B cell (primary cell): ENCODE results near the gene SARM1. TPM values are rescaled to one million over a fixed set of nuclear protein-coding genes. Genes with fewer than 3 reads are reported as not detected.

ENCODE experiments used
- ATAC-seq: fragments of 200-7000 bp; cut with Tn5 transposase; one replicate; pipeline ENCODE4 v1.10.0; 2021; ENCODE audit warnings: low read depth, mild to moderate bottlenecking, moderate number of reproducible peaks, moderate library complexity
- CTCF ChIA-PET: fragments of 350-600 bp; sonication (Branson Sonifier 250); formaldehyde crosslinking; loops from one replicate; lab custom pipeline; 2021; ENCODE audit warnings: antibody characterized with exemption, inconsistent platforms; lab: Charles Lee
- POLR2A ChIA-PET: fragments of 350-600 bp; sonication (Branson Sonifier 250); formaldehyde crosslinking; loops from one replicate; lab custom pipeline; 2021; ENCODE audit warnings: antibody characterized with exemption; lab: Charles Lee
- DNase-seq: peaks from one replicate; pipeline ENCODE4 v3.0.0; 2013
- H2AFZ ChIP-seq: 2 replicates; pipeline ENCODE4 v1.6.1; 2012; ENCODE audit warnings: mild to moderate bottlenecking, low read depth, low read length; ENCODE audit not compliant: insufficient read depth, poor library complexity, severe bottlenecking
- H3K27ac ChIP-seq, 2 donors: 1 replicate in 1 of 2; 2 replicates in 1 of 2; pipeline ENCODE4 v1.5.1; 2012 to 2013; ENCODE audit warnings: low read length in 2 of 2, mild to moderate bottlenecking in 2 of 2, moderate library complexity in 1 of 2
- H3K27me3 ChIP-seq, 4 experiments: fragments of 200-600 bp in 1 of 4; sonication (generic) in 1 of 4; replicated peaks in 1 of 4; 1 replicate in 2 of 4; 2 replicates in 2 of 4; pipeline versions ENCODE4 v1.6.1 to v1.7.0; 2013 to 2016; ENCODE audit warnings: low read length in 3 of 4, mild to moderate bottlenecking in 2 of 4, mixed read lengths in 1 of 4, moderate library complexity in 1 of 4; ENCODE audit not compliant: insufficient read depth in 4 of 4, control insufficient read depth in 3 of 4; ENCODE audit errors: control extremely low read depth in 1 of 4
- H3K36me3 ChIP-seq, 2 experiments: replicated peaks in 1 of 2; 1 replicate in 1 of 2; 2 replicates in 1 of 2; pipeline versions ENCODE4 v1.6.1 to v1.7.1; 2013; ENCODE audit warnings: low read length in 1 of 2; ENCODE audit not compliant: insufficient read depth in 2 of 2, control insufficient read depth in 1 of 2; ENCODE audit errors: control extremely low read depth in 1 of 2, extremely low read depth in 1 of 2
- H3K4me1 ChIP-seq, 2 donors: fragments of 200-600 bp in 1 of 2; sonication (generic) in 1 of 2; 1 replicate in 1 of 2; 2 replicates in 1 of 2; pipeline versions ENCODE4 v1.5.1 to v1.6.1; 2013 to 2017; ENCODE audit warnings: low read length in 2 of 2; ENCODE audit not compliant: control insufficient read depth in 2 of 2, insufficient read depth in 2 of 2
- H3K4me2 ChIP-seq: replicated peaks from 2 replicates; pipeline ENCODE3; 2012; ENCODE audit warnings: mild to moderate bottlenecking, low read depth, low read length; ENCODE audit not compliant: poor library complexity, severe bottlenecking
- H3K4me3 ChIP-seq, 5 experiments: fragments of 200-600 bp in 1 of 5; sonication (generic) in 1 of 5; 1 replicate in 3 of 5; 2 replicates in 2 of 5; pipeline versions ENCODE4 v1.5.1 to v1.7.0; 2011 to 2016; ENCODE audit warnings: low read length in 4 of 5, mild to moderate bottlenecking in 4 of 5, low read depth in 2 of 5, control low read depth in 1 of 5, moderate library complexity in 1 of 5; ENCODE audit not compliant: insufficient read depth in 1 of 5; ENCODE audit errors: control extremely low read depth in 1 of 5, extremely low read depth in 1 of 5
- H3K79me2 ChIP-seq: fragments of 200-600 bp; sonication (generic); one replicate; pipeline ENCODE4 v1.6.0; 2016; ENCODE audit warnings: low read length; ENCODE audit not compliant: control insufficient read depth, insufficient read depth
- H3K9ac ChIP-seq: fragments of 200-600 bp; sonication (generic); 2 replicates; pipeline ENCODE4 v1.6.1; 2017; ENCODE audit warnings: mild to moderate bottlenecking, low read length, moderate library complexity
- H3K9me3 ChIP-seq, 3 donors: one replicate each; pipeline versions ENCODE4 v1.6.1 to v1.7.1; 2013; ENCODE audit warnings: low read length in 2 of 3; ENCODE audit not compliant: control insufficient read depth in 2 of 3, insufficient read depth in 1 of 3; ENCODE audit errors: control extremely low read depth in 1 of 3
- H4K20me1 ChIP-seq: 2 replicates; pipeline ENCODE4 v1.6.0; 2012; ENCODE audit warnings: mild to moderate bottlenecking, low read length; ENCODE audit not compliant: insufficient read depth, control insufficient read depth, poor library complexity, severe bottlenecking
- H3K27ac Mint-ChIP-seq: one replicate; pipeline ENCODE4 v1.8.0; 2021; ENCODE audit warnings: mixed read lengths
- H3K27me3 Mint-ChIP-seq: one replicate; pipeline ENCODE4 v1.8.0; 2021; ENCODE audit warnings: mixed read lengths
- H3K4me1 Mint-ChIP-seq: one replicate; pipeline ENCODE4 v1.8.0; 2021; ENCODE audit warnings: mixed read lengths
- H3K4me3 Mint-ChIP-seq: one replicate; pipeline ENCODE4 v1.8.0; 2021; ENCODE audit warnings: mixed read lengths
- H3K9me3 Mint-ChIP-seq: one replicate; pipeline ENCODE4 v1.8.0; 2022; ENCODE audit warnings: mixed read lengths; ENCODE audit not compliant: insufficient read depth
- CTCF ChIP-seq: fragments of 200-600 bp; IDR thresholded peaks from one replicate; pipeline ENCODE4 v1.8.0; 2022; ENCODE audit warnings: antibody characterized with exemption, mild to moderate bottlenecking
- EZH2 ChIP-seq: IDR thresholded peaks from 2 replicates; pipeline ENCODE4 v1.6.1; 2012; ENCODE audit warnings: borderline replicate concordance, low read depth, mild to moderate bottlenecking, moderate library complexity, low read length; ENCODE audit not compliant: insufficient read depth, poor library complexity, severe bottlenecking
- WGBS: methylation state at CpG from one replicate; pipeline ENCODE4 v1.1.5; 2013; ENCODE audit warnings: missing lambda C conversion rate; ENCODE audit not compliant: insufficient coverage; 5-methylcytosine and 5-hydroxymethylcytosine counted together
- intact Hi-C: fragments of 100-400 bp; cut with micrococcal nuclease; formaldehyde crosslinking; loops from one replicate; pipeline ENCODE4 v1.10.0; 2022
- polyA plus RNA-seq: library from polyadenylated mRNA; depleted of rRNA; stranded (reverse); fragments of >200 nt; gene quantifications from 2 replicates; pipeline ENCODE4 v1.2.3, GENCODE V29; 2012
- total RNA-seq, 2 donors: library from RNA; stranded (reverse); fragments of 120-200 nt in 1 of 2; gene quantifications; 1 replicate in 1 of 2; 2 replicates in 1 of 2; pipeline versions ENCODE4 v1.2.3 to v1.2.4, GENCODE V29; 2013 to 2022

The SARM1 gene
- total and polyA plus RNA-seq, 2 donors (not counting 1 experiment from before 2014, with no cell fraction given), result 22.5 to 32.8 TPM

DNA sequence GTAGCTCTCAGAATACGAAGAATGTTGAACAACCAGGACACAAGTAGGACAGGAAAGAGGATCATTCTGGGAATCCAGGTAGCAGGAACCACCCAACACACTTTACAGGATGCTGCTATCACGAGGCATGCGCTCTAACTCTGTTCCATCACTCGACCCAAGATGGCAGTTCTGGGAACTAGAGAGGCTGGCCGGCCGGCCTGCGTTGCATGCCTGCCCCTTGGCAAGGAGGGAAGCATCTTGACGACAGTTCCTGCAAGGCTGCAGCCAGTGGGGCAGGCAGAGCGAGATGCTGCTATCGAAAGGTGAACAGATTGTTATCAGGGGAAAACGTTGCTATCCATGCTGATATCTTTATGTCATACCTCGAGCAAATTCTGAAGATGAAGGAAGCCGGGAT lies 53.7 kb downstream of the SARM1 start:
- Mint-ChIP-seq H3K27ac (no peak overlapping the region), H3K4me1 (no peaks in the 10 kb centered on the region), H3K4me3 (no peak overlapping the region), H3K27me3 (peaks cover 21% of the 10 kb centered on the region), H3K9me3 (no peaks in the 10 kb centered on the region)
- POLR2A ChIA-PET, result no interaction called here
- intact Hi-C loops, result no loop called here
- Histone ChIP-seq H3K36me3 (no peaks in the 10 kb centered on the region), H3K4me2 (no peak overlapping the region), H2AFZ (no peak overlapping the region), H3K27ac (no peak overlapping the region), H4K20me1 (no peaks in the 10 kb centered on the region), H3K4me1 (no peaks in the 10 kb centered on the region), H3K27me3 (peaks cover 0 to 4% (median 1%) of the 10 kb centered on the region in 4 experiments), H3K4me3 (no peak overlapping the region), H3K9me3 (no peaks in the 10 kb centered on the region), H3K9ac (no peak overlapping the region), H3K79me2 (no peaks in the 10 kb centered on the region)
- DNase-seq, result no peak
- 92% methylated on average over 12 of the region's 13 CpGs for WGBS
- no peak for ATAC-seq
- CTCF ChIA-PET, result interaction anchor here (1.0 kb wide), 1 partner anchor 11 kb away, joined by 3 read pairs; no protein-coding TSS in a partner anchor
- TF ChIP-seq EZH2 (no peak), CTCF (no peak)

DNA sequence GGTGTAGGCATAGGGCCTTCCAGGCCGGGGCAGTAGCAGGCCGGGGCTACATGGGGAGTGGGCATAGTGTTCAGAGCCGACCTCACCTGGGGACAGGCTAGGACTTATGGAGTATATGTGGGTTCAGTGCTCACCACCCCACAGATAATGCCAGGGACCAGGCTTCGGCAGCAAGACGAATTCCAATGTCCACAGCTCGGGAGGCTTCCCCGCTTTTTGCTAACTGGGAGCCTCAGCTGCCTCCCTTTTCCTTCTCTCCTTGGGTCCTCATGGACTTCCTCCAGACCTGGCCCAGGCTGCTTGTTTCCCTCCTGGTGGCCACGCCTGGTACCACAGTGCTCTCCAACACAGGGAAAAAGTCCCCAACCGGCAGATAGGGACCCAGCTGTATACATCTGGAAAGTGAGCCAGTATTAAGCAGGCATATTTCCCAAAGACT lies 54.6 kb downstream of the SARM1 start:
- peaks cover 23% of the 10 kb centered on the region for H3K27me3 Mint-ChIP-seq
- H4K20me1 ChIP-seq, result no peaks in the 10 kb centered on the region
- no peak overlapping the region for H3K4me3 Mint-ChIP-seq
- TF ChIP-seq EZH2 (no peak), CTCF (peak; percentile 17)
- ChIA-PET CTCF (no interaction called here), POLR2A (no interaction called here)
- ATAC-seq (no peak), DNase-seq (no peak)
- no peaks in the 10 kb centered on the region for H3K36me3 ChIP-seq
- H3K4me2 ChIP-seq, result no peak overlapping the region
- H2AFZ ChIP-seq, result no peak overlapping the region
- no peaks in the 10 kb centered on the region for H3K9me3 ChIP-seq
- intact Hi-C loops, result no loop called here
- H3K79me2 ChIP-seq, result no peaks in the 10 kb centered on the region
- no peak overlapping the region for H3K9ac ChIP-seq
- 92% methylated on average over 7 of the region's 9 CpGs for WGBS
- no peak overlapping the region for H3K27ac Mint-ChIP-seq
- peaks cover 0 to 4% (median 1%) of the 10 kb centered on the region in 4 experiments for H3K27me3 ChIP-seq
- H3K4me1 Mint-ChIP-seq, result no peaks in the 10 kb centered on the region
- no peak overlapping the region for H3K4me3 ChIP-seq
- H3K4me1 ChIP-seq, result no peaks in the 10 kb centered on the region
- no peak overlapping the region for H3K27ac ChIP-seq
- no peaks in the 10 kb centered on the region for H3K9me3 Mint-ChIP-seq
